ENCODE results near the gene ATP6V1E1. TPM values are rescaled to one million over a fixed set of nuclear protein-coding genes. Genes with fewer than 3 reads are reported as not detected.

ATP6V1E1 gene
- total and polyA plus RNA-seq, 10 of the 15 experiments (the other 5 are each of a cell fraction or from before 2014, with no cell fraction given), result 66.7 to 128 (median 87.9) TPM

DNA sequence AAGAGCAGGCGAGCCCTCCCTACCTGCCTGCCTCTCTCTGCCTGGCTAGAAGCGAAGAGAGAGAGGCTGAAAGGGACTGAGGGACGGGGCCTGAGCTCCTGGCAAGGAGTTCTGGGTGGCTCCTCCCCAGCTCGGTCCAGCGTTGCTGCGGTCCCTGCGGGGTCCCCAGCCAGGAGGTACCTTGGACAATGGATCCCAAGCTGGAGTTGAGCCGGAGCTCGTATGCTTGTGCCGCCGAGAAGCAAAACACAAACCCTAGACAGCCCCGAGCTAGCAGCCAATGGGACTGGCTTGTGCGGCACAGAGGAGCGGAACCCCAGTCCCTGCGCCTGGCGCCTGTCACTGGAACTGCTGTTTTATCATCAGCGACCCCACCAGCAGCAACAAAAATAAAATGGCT lies 46.9 kb downstream of the ATP6V1E1 start:
- Histone ChIP-seq H3K36me3 (ENCODE audit: control insufficient read depth in 2 of 2, insufficient read depth in 2 of 2, low read length in 1 of 2) (no peaks in the 10 kb centered on the region), H3K4me2 (ENCODE audit: control insufficient read depth, insufficient read depth) (no peak overlapping the region), H3K4me3 (no peak overlapping the region), H3K27me3 (replicated peaks in 1 of 2; ENCODE audit: control insufficient read depth in 2 of 2, insufficient read depth in 2 of 2, low read length in 1 of 2) (no peaks in the 10 kb centered on the region; a peak in 2 of 4 replicates), H3K27ac (ENCODE audit: control insufficient read depth, insufficient read depth) (no peak overlapping the region), H4K20me1 (ENCODE audit: control insufficient read depth, insufficient read depth) (no peaks in the 10 kb centered on the region), H3K79me2 (ENCODE audit: control insufficient read depth, insufficient read depth, low read length) (no peaks in the 10 kb centered on the region), H2AFZ (ENCODE audit: control insufficient read depth, low read depth, low read length) (no peak overlapping the region), H3K9me3 (replicated peaks; ENCODE audit: control insufficient read depth, insufficient read depth, low read length) (no peaks in the 10 kb centered on the region), H3K4me1 (ENCODE audit: control insufficient read depth, insufficient read depth, low read length) (no peaks in the 10 kb centered on the region), H3K9ac (ENCODE audit: control insufficient read depth, insufficient read depth, low read length) (no peak overlapping the region)
- SMC1A ChIA-PET (ENCODE audit: uncharacterized antibody, unreplicated experiment), result no interaction called here
- BruUV-seq (replicated peaks), result no TSS peak
- CTCF ChIA-PET, result no interaction called here
- TF ChIP-seq RCOR1 (conservative IDR thresholded peaks at IDR 0.05; ENCODE audit: low read depth, low read length) (no peak), ETV6 (conservative IDR thresholded peaks at IDR 0.05 in 1 of 2, IDR thresholded peaks at IDR 0.05 in 1 of 2; ENCODE audit: borderline replicate concordance in 1 of 2, low read depth in 1 of 2) (no peak), CHD4 (IDR thresholded peaks at IDR 0.05) (no peak), ZNF217 (IDR thresholded peaks at IDR 0.05) (no peak), RELA (IDR thresholded peaks at IDR 0.05; ENCODE audit: borderline replicate concordance, partially characterized antibody) (no peak), SP1 (IDR thresholded peaks at IDR 0.05; ENCODE audit: low read depth, low read length) (no peak)
- TF ChIP-seq, protein P1, sequence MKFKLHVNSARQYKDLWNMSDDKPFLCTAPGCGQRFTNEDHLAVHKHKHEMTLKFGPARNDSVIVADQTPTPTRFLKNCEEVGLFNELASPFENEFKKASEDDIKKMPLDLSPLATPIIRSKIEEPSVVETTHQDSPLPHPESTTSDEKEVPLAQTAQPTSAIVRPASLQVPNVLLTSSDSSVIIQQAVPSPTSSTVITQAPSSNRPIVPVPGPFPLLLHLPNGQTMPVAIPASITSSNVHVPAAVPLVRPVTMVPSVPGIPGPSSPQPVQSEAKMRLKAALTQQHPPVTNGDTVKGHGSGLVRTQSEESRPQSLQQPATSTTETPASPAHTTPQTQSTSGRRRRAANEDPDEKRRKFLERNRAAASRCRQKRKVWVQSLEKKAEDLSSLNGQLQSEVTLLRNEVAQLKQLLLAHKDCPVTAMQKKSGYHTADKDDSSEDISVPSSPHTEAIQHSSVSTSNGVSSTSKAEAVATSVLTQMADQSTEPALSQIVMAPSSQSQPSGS (IDR thresholded peaks at IDR 0.05; ENCODE audit: low read length), result no peak
- TF ChIP-seq, protein P2, sequence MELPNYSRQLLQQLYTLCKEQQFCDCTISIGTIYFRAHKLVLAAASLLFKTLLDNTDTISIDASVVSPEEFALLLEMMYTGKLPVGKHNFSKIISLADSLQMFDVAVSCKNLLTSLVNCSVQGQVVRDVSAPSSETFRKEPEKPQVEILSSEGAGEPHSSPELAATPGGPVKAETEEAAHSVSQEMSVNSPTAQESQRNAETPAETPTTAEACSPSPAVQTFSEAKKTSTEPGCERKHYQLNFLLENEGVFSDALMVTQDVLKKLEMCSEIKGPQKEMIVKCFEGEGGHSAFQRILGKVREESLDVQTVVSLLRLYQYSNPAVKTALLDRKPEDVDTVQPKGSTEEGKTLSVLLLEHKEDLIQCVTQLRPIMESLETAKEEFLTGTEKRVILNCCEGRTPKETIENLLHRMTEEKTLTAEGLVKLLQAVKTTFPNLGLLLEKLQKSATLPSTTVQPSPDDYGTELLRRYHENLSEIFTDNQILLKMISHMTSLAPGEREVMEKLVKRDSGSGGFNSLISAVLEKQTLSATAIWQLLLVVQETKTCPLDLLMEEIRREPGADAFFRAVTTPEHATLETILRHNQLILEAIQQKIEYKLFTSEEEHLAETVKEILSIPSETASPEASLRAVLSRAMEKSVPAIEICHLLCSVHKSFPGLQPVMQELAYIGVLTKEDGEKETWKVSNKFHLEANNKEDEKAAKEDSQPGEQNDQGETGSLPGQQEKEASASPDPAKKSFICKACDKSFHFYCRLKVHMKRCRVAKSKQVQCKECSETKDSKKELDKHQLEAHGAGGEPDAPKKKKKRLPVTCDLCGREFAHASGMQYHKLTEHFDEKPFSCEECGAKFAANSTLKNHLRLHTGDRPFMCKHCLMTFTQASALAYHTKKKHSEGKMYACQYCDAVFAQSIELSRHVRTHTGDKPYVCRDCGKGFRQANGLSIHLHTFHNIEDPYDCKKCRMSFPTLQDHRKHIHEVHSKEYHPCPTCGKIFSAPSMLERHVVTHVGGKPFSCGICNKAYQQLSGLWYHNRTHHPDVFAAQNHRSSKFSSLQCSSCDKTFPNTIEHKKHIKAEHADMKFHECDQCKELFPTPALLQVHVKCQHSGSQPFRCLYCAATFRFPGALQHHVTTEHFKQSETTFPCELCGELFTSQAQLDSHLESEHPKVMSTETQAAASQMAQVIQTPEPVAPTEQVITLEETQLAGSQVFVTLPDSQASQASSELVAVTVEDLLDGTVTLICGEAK (IDR thresholded peaks at IDR 0.05; ENCODE audit: borderline replicate concordance), result no peak
- intact Hi-C loops (cut with micrococcal nuclease; ENCODE audit: unreplicated experiment) (no loop called here), in situ Hi-C loops (cut with MboI) (no loop called here)
- 63% methylated on average over 17 of the region's 17 CpGs for WGBS (ENCODE audit: insufficient coverage, insufficient replicate concordance, low lambda C conversion rate, missing lambda C conversion rate)
- RAD21 ChIA-PET (ENCODE audit: unreplicated experiment), result no interaction called here
- ATAC-seq (no peak), DNase-seq (ENCODE audit: low read depth, low spot score) (no peak), FAIRE-seq (no peak)
- POLR2A ChIA-PET, result no interaction called here

All from GM12878 (cell line).